ENCODE data around the gene CACNB1.

GRCh38 chr17:39236981-39237441, 39.5 kb upstream of the CACNB1 start:
- TF ChIP-seq, protein P1, sequence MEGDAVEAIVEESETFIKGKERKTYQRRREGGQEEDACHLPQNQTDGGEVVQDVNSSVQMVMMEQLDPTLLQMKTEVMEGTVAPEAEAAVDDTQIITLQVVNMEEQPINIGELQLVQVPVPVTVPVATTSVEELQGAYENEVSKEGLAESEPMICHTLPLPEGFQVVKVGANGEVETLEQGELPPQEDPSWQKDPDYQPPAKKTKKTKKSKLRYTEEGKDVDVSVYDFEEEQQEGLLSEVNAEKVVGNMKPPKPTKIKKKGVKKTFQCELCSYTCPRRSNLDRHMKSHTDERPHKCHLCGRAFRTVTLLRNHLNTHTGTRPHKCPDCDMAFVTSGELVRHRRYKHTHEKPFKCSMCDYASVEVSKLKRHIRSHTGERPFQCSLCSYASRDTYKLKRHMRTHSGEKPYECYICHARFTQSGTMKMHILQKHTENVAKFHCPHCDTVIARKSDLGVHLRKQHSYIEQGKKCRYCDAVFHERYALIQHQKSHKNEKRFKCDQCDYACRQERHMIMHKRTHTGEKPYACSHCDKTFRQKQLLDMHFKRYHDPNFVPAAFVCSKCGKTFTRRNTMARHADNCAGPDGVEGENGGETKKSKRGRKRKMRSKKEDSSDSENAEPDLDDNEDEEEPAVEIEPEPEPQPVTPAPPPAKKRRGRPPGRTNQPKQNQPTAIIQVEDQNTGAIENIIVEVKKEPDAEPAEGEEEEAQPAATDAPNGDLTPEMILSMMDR (conservative IDR thresholded peaks at IDR 0.05; ENCODE audit: low read depth, low read length) = no peak
- TF ChIP-seq EZH2 (IDR thresholded peaks at IDR 0.05; ENCODE audit: low read length, unreplicated experiment) (no peak), EZH2phosphoT487 (IDR thresholded peaks at IDR 0.05; ENCODE audit: borderline replicate concordance, low read length) (no peak)

Data from PC-3 (cell line).